HEK293T (cell line): ENCODE data around the gene PRAMEF8.
"Not testable (repeated sequence)": the region's sequence is repeated elsewhere in the genome, so short reads cannot be mapped to it uniquely, and the experiment has no call there.

ENCODE experiments used
- ELF4 ChIP-seq: fragments of 450-650 bp; IDR thresholded peaks from 2 replicates; pipeline ENCODE4 v1.6.1; 2017; ENCODE audit warnings: antibody characterized with exemption
- FOXK2 ChIP-seq: fragments of 450-650 bp; IDR thresholded peaks from 2 replicates; pipeline ENCODE4 v1.6.1; 2016; ENCODE audit warnings: mild to moderate bottlenecking
- FOXM1 ChIP-seq: fragments of 450-650 bp; IDR thresholded peaks from 2 replicates; pipeline ENCODE4 v1.6.1; 2017; ENCODE audit warnings: mild to moderate bottlenecking, borderline replicate concordance
- SP1 ChIP-seq: fragments of 450-650 bp; IDR thresholded peaks from 2 replicates; pipeline ENCODE4 v1.6.1; 2017

- TF ChIP-seq FOXM1, SP1, FOXK2, ELF4: not testable (repeated sequence)
These were observed 12.4 kb upstream of the PRAMEF8 start for GRCh38 chr1:13297216-13297931.
